ENCODE measurements around the gene HNRNPL.
"Not testable (repeated sequence)": the region's sequence is repeated elsewhere in the genome, so short reads cannot be mapped to it uniquely, and the experiment has no call there.

HNRNPL gene

GRCh38 chr19:38869836-38870607 lies 20.2 kb upstream of the HNRNPL start:
- DNase-seq (ENCODE audit: low spot score) = peak; percentile 88

DNA sequence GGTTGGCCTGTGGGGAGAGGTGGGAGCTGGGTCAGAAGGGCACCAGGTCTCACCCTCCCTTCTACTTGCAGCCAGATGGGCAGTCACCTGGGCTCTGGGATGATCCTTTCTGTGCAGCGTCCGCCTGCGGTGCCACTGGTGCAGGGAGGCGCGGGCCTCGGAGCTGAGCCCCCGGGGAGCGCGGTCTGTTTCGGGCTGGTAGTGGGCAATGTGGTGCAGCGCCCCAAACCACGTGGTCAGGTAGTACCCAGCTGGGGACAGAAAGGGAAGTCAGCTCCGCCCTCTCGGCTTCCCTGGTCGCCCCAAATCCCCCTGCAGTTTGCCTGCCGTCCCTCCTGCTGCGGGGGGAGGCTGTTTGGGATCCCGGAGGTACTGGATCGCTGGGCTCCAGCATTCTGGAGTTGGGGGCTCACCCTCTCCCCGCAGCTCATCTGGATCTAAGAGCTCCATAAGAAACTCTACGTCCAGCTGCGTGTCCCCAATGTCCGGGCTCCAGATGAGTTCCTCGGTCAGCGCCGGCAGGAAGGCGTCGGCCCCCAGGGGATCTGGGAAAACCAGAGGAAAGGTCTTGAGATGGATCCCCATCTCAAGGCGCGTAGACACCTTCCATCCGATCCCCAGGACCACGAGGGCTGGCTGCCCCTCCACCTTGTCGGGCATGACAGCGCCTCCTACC lies 19.5 kb upstream of the HNRNPL start:
- no peak for DNase-seq (ENCODE audit: low spot score)

DNA sequence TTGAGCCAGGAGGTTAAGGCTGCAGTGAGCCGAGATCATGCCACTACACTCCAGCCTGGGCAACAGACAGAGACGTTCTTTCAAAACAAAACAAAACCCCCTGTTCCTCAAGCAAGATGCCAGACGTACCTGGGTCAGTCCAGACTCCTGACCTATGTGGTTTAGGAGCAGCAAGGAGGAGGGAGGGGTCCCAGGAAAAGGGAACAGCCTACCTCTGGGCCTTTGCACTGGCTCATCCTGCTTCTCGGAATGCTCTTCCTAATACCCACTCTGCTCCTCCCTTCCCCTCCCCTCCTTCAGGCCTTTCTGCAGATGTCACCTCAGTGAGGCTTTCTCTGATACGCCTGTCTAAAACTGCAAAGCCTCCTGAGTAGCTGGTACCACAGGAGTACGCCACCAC lies 18.8 kb upstream of the HNRNPL start:
- no peak for DNase-seq (ENCODE audit: low spot score)

DNA sequence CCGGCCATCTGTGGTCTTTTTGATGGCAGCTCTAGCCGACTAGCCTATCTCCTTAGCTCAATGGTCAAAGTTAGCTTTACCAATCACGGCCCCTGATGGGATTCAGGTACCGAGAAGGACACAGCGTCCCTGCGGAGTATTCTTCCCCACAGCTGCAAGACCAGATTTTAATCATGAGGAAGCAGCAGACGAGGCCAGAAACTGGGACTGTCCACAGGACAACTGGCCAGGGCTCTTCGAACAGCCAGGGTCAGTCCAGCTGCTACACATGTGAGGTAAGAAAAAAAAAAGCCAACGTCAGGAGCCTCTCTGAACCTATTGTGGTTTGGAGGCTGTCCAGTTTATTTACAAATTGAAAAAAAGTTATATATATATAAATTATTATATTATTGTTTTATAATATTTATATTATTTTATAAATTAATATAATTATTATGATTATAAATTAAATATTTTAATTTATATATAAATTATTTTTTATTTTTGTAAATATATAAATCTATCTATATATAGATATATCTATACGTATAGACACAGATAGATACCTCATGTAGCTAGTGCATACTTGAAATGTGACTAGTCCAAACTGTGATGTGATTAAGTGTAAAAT lies 17.5 kb upstream of the HNRNPL start:
- no peak for DNase-seq (ENCODE audit: low spot score)

- DNase-seq (ENCODE audit: low spot score) = no peak
Measured at GRCh38 chr19:38862321-38863059, 12.7 kb upstream of the HNRNPL start.

DNA sequence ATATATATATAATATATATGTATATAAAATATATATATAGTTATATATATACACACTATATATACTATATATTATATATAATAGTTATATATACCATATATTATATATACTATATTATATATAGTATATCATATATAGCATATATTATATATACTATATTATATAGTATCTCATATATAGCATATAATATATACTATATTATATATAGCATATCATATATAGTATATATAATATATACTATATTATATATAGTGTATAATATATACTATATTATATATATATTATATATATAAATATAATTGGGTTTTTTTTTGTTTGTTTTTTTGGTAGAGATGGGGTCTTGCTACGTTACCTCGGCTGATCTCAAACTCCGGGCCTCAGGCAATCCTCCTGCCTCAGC lies 11.6 kb upstream of the HNRNPL start:
- DNase-seq (ENCODE audit: low spot score) = no peak

DNA sequence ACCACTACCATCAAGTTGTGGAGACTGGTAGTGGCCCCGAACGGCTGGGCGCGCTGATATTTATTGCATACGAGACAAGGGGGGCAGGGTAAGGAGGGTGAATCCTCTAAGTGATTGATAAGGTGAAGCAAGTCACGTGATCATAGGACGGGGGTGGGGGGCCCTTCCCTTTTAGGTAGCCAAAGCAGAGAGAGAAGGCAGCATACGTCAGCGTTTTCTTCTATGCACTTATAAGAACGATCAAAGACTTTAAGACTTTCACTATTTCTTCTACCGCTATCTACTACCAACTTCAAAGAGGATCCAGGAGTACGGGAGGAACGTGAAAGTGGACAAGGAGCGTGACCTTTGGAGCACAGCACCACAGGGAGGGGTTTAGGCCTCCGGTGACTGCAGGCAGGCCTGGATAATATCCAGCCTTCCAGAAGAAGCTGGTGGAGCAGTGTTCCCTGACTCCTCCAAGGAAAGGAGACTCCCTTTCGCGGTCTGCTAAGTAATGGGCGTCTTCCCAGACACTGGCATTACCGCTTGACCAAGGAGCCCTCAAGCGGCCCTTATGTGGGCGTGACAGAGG lies 9.9 kb upstream of the HNRNPL start:
- not testable (repeated sequence) for DNase-seq (ENCODE audit: low spot score)

DNA sequence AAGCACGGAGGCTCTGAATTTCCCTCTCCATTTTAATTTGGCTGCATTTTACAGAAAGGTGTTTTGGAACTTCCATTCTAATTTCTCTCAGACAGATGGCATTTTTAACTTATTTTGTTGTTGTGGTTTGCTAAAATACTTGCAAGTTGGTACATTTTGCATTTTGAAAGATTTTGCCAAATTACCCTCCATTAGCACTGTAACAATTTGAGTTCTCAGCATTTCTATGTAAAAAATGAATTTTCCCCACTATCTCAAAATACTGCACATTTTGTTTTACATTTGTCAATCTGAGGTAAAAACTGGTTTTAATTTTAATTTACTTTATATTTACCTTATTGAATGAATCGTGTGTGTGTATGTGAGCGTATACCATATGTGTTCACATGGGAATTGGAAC lies 7.0 kb upstream of the HNRNPL start:
- no peak for DNase-seq (ENCODE audit: low spot score)

DNA sequence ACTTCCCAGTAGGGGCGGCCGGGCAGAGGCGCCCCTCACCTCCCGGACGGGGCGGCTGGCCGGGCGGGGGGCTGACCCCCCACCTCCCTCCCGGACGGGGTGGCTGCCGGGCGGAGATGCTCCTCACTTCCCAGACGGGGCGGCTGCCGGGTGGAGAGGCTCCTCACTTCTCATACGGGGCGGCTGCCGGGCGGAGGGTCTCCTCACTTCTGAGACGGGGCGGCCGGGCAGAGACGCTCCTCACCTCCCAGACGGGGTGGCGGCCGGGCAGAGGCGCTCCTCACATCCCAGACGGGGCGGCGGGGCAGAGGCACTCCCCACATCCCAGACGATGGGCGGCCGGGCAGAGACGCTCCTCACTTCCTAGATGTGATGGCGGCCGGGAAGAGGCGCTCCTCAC lies 6.0 kb upstream of the HNRNPL start:
- DNase-seq (ENCODE audit: low spot score) = not testable (repeated sequence)

DNA sequence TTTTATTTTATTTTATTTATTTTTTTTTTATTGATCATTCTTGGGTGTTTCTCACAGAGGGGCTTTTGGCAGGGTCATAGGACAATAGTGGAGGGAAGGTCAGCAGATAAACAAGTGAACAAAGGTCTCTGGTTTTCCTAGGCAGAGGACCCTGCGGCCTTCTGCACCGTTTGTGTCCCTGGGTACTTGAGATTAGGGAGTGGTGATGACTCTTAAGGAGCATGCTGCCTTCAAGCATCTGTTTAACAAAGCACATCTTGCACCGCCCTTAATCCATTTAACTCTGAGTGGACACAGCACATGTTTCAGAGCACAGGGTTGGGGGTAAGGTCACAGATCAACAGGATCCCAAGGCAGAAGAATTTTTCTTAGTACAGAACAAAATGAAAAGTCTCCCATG lies 5.2 kb upstream of the HNRNPL start:
- DNase-seq (ENCODE audit: low spot score) = not testable (repeated sequence)

GRCh38 chr19:38853214-38853613 lies 3.4 kb upstream of the HNRNPL start:
- no peak for DNase-seq (ENCODE audit: low spot score)

DNA sequence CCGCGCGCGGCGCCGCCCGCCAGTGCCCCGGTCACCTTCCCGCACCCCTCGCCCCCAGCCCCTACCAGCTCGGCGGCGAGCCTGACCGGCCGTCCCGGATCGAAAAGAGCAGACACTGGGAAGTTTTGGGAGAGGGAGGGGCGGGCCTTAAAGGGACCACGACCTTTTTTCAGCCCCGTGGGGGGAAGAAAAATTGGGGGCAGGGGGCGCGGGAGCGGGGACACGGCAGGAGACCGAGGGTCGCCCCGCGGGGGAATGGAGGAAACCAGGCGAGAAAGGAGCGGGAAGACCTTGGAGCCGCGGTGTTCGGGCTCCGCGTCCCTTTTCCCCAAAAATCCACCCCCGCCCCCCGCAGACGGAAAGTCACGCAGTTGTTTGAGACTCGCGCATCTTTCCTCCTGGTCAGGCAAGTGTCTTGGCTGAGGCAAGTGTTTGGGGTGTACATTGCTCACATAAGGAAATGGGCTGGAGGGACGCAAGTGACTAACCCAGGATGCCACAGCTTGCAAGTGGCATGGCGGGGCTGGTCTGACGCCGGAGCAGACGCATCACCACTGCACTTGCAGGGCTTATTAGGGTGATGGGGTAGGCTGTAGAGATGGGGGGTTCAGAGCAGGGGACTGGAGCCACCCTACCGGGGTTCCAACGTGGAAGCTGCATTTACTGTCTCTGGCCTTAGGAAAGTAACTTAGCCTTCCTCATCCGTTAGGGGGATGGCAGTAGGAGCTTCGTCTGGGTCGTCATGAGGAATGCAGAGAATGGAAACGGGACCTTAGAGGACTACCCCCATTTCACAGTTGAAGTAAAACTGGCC lies 2.7 kb upstream of the HNRNPL start:
- DNase-seq (ENCODE audit: low spot score) = peak; percentile 79

GRCh38 chr19:38851622-38852230 lies 1.9 kb upstream of the HNRNPL start:
- DNase-seq (ENCODE audit: low spot score) = peak; percentile 86

GRCh38 chr19:38850976-38851621 lies 1.3 kb upstream of the HNRNPL start:
- DNase-seq (ENCODE audit: low spot score) = no peak

DNA sequence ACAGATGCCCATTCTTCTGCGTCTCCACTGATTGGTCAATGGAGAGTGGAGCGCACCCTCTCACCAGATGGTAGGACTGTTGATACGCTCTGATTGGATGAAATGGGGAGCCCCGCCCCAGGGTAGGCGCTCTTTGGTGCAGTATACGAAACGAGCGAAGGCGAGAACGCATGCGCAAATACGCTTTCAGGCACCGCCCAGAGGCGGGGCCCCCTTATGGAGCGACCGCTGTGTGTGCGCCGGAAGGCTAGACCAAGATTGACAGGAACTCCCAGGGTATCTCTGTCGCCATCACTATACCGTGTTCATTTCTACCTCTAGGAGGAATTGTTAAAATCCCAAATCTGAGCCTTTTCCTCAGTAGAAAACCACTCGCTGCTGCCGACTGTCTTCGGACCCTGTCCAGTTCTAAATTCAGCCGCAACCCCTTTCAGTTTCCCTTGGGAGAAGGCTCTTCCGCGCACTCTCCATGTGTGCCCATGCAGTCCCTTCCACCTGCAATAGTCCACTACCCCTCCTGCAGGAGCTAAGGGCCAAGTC lies 720 bp upstream of the HNRNPL start:
- DNase-seq (ENCODE audit: low spot score) = peak; percentile 98

DNA sequence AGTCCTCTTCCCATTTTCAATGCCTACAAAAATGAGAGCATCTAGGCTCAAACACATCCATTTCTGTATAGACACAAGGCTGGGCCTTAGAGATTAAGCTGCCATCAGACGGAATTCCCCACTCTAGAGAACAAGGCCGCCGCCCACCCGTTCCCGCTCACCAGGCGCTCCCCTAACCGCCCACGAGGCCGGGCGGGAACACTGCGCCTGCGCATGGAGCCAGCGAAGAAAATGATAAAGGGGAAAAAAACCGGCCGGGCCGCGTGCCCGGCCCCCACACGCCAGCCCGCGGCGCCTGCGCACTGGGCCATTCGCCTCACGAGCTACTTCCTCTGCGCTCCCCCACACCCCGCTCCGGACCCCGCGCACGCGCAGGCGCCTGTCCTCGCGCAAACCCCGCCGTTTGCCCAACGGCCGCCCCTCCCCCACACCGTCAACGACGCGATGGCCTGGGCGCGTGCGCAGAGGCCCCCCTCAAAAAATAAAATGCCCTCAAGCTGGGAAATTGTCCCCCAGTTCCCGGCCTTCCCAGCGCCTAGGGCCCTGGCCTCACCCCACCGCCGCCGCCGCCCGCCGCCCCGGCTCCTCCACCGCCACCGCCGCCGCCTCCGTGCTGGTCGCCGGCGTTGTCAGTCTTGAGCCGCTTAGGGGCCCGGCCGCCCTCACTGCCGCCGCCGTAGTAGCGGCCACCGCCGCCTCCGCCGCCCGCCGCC lies 483 bp downstream of the HNRNPL start:
- DNase-seq (ENCODE audit: low spot score) = peak; percentile 97

DNA sequence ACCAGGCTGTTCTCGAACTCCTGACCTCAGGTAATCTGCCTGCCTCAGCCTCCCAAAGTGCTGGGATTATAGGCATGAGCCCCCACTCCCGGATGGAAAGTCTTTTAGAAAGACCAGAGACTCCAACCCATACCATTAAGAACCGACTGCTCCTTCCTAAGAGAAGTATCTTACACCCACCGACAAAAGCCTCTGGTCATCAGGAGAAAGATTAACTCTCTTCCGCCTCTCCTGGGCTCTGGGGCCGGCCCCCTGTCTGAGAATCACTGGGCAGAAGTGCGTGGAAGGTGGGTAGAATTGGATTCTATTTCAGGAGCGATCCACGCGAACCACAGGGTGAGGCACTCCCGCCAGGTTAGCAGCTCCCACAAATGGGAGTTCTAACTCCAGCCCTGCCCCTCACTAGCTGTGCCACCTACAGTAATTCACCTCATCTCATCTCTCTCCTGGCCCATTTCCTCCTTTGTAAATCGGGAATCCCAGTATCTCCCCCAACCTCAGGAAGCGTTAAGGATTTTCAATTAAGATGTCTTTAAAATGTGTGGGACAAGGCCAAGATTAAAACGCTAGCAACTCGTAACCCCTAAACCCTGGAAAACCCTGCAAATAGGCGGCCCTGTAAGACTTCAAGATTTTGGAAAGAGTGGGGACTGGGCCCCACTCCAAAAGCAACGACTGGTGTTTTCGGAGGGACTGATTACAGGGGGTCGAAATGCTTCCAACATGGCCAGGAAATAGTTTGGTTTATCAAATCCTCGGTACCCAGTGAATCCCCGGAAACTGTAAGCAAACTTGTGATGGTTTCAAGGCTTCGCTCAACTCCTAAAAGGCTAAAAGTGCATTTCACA lies 1.3 kb downstream of the HNRNPL start:
- DNase-seq (ENCODE audit: low spot score) = no peak

- no peak for DNase-seq (ENCODE audit: low spot score)
Measured at GRCh38 chr19:38846097-38846496, 3.7 kb downstream of the HNRNPL start.
